Hematopoietic multipotent progenitor cell (in vitro differentiated cells): Measurements from ENCODE around the gene FAM131B. TPM values are rescaled to one million over a fixed set of nuclear protein-coding genes. Genes with fewer than 3 reads are reported as not detected.
"Not testable (repeated sequence)": the region's sequence is repeated elsewhere in the genome, so short reads cannot be mapped to it uniquely, and the experiment has no call there.

Source experiments
- DNase-seq, 3 donors: peaks; one replicate each; pipeline ENCODE4 v3.0.0-alpha.2; 2011 to 2015; ENCODE audit warnings: low read depth in 2 of 3, low spot score in 2 of 3
- total RNA-seq: library from RNA; depleted of rRNA; stranded (reverse); fragments of >200 nt; gene quantifications from one replicate; pipeline ENCODE4 v1.2.3, GENCODE V29; 2012

Gene FAM131B
- total RNA-seq, 1 donor: 0.81 TPM

DNA sequence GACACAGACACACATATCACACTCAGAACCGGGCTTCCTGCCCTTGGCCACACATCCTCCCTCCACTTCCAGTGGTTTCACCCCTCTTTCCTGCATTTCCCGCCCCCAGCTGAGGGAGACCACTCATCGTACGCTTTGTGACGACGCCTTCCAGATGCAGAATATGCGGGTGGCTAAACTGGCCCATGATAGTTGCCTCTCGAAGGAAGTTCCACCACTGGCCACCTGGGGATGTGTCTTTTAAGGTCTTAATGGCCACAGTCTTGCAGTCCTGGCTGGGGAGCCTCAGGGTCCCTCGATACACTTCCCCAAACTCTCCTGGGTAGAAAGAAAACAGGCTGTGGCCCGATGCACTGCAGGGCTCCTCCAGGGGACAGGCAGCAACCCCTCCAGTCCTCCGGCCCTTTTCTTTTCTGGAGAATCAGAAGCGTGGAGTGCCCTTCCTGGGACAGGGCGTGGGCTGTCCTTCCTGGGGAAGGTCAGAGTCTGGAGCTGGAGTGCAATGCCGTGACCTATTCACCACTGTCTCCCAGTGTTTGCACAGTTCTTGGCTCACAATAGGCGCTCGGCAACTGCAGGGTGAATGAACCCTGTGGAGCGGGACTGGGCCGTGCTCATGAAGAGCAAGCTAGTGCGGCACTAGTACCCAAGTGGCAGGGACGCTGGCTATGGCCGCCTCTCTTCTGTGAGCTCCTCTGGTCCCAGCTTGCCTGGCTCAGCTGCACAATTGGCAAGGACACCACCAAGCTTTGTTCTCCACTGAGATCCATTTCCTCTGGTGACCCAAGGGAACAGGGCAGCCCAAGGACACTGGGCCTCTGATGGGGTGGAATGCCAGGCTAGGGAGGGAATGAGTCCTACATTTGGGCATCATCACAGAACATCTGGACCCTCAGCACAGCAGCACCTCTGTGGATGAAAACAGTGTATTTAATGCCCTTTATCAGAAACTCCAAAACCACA, 33.0 kb upstream of the FAM131B start:
- DNase-seq: peak in 2 of 3 donors; percentile 64 to 84

DNA sequence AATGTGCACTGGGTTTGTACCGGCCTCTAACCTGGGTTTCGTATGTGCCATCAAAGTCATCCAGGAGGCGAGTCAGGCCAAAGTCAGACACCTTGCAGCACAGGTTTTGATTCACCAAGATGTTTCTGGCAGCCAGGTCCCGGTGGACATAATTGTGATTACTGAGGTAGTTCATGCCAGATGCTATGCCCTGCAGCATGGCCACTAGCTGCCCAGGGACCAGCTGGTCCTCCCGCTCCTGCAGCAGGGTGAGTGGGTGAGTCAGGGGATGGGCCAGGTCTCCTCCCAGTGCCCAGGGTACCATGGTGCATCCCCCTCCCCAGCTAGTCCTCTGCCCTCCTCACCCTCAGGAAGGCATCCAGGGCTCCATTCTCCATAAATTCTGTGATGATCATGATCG, 32.3 kb upstream of the FAM131B start:
- no peak for DNase-seq

DNA sequence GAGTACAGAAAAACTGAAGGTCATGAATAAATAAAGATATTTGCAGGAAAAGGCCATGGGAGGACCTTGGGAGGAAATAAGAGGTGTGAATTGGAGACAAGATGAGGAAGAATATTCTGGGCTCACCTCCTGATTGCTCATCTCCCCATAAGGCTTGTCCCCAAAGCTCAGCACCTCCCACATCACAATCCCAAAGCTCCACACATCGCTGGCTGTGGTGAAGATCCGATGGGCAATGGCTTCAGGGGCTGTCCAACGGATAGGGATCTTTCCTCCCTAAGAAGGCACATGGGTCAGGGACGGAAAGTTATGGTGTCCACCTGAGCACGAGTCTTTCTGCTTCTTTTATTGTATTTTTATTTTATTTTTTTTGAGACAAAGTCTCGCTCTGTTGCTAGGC, 31.6 kb upstream of the FAM131B start:
- no peak for DNase-seq

DNA sequence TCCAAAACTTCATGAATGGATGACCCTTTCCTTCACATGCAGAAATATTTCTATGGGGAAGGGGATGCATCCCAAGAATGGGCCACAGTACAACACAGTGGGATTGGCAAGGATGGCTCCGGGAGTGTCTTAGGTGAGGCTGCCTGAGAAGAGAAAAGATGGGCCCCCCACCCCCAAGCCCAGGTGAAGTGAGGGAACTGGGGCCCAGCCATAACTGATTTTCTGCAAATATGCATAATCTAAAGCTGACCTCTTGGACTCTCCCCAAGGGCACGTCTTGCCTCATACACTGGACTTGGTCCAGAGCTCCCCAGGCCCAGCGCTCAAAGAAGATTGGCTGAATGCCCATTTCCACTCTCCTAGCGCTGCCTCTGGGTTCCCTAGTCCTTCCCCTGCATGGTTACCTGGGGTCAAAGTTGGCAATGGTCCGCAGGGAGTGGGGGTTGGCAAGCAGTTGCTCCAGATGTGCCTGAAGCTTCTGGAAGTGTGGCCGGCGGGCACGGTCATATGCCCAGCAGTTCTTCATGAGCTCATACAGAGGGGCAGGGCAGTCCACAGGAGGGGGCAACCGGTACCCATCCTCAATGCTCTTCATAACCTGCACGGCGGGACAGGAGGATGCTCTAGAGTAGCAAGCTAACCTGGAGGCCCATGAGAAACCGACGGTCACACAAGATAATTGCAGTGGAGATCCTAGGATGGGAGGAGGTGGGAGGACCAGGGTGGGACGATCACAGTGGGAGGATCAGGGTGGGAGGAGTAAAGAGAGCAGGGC, 30.9 kb upstream of the FAM131B start:
- no peak for DNase-seq

DNA sequence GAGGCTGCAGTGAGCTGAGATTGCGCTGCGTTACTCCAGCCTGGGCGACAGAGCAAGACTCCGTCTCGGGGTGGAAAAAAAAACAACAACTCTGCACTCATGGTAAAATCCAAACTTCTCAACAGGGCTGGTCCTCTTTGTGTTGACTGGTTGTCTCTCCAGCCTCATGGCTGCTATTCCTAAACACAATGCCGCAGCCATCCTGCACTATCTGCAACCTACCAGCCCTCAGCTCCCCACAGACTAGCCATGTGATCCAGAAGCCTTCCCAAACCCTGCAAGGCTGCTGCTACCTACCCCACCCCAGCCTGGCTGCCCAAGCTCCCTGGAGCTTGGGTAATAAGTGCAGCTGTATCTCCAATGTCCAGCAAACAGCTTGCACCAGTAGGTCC, 30.4 kb upstream of the FAM131B start:
- DNase-seq: no peak

DNA sequence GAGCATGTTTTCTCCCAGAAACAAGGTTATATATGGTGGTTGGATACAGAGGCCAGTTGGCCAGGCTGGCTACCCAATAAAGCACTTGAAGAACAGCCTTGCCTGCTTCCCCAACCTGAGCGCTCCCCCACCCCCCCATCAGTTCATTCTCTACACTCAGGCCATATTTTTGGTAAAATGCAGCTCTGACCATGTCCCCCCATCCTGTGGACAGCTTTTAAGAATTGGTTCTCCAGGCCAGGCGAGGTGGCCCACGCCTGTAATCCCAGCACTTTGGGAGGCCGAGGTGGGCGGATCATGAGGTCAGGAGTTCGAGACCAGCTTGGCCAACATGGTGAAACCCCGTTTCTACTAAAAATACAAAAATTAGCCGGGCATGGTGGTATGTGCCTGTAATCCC, 29.9 kb upstream of the FAM131B start:
- not testable (repeated sequence) for DNase-seq

DNA sequence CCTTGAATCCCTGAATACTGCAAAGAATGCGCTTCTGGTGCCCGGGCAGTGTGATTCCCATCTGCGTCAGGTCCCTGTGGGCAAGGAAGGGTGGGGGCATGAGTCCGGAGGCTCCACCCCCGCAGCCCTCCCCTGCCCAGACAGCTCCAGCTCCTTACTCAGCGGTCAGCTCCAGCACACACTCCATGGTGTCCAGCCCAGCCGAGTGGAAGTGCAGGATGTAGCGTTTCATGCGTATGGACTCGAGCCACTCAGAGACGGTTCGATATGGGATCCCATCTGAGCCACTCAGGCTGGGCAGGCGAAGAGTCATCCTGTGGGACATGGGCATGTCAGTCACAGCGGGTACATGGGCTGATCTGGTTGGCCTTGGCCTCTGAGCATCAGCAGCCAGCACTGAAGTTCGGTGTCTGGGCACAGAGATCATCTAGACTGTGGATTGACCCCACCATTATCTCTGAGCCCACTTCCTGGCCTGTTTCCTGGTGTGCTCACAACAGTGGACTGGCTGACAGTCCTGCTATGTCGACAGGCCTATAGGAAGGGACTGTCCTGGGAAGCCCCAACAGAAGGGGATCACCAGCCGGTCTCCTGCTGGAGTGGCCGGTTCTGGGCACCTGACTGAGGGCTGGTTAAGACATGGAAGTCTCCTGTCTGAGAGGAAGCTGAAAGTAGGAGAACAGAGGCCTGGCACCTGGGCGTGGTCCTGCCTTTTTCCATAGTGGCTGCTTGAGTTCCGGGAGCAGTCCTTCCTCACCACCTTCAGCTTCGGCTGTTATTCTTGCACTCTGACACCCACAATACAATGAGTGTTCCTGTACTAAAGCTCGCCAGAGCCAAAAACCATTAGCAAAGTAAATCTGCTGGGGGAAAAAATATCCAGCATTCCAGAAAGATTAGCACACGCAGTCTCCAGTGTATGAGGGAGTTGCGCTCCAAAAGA, 29.2 kb upstream of the FAM131B start:
- no peak for DNase-seq

DNA sequence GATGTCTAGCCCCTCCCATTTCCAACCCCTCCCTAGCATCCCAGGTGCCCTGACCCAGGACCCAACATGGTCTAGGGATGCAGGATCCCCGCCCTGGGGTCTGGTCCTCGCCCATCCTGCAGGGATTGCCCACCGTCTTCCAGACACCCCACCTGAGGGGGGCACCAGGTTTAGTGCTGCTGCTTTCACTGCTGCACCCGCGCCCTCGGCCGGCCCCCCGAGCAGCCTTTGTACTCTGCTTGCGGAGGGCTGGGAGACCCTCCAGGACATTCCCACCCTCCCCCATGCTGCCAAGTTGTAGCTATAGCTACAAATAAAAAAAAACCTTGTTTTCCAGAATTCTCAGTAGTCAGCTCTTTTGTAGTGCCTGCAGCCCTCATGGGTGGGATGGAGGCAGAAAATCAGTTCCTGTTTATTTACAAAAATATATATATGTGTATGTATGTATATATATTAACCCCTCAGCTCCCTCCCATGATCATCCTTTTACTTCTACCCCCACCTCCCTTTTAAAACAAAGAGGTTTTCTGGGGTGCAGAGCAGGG, 28.3 kb upstream of the FAM131B start:
- DNase-seq: no peak

DNA sequence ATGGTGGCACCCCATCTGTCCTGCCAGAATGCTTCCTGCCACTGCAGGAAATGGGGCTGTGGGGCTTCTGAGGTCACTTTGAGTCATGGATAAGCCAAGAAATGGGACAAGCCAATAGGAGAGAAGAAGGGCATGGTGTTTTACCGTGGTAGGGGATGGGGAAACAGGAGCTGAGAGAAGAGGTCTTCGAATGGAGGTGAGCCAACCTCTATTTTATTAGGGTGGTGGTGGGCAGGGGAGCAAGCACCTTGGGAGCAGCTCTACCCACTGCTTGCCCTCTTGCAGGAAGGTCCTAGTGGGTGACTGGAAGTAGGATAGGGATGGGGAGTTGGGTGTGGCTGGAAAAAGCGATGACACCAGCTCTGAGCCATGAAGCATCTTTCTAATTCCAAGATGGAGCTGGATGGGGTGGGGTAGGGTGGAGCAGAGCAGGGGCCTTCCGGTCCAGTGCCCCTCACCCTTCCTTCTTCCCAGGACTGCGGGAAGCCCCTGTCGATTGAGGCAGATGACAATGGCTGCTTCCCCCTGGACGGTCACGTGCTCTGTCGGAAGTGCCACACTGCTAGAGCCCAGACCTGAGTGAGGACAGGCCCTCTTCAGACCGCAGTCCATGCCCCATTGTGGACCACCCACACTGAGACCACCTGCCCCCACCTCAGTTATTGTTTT, 27.7 kb upstream of the FAM131B start:
- no peak for DNase-seq

DNA sequence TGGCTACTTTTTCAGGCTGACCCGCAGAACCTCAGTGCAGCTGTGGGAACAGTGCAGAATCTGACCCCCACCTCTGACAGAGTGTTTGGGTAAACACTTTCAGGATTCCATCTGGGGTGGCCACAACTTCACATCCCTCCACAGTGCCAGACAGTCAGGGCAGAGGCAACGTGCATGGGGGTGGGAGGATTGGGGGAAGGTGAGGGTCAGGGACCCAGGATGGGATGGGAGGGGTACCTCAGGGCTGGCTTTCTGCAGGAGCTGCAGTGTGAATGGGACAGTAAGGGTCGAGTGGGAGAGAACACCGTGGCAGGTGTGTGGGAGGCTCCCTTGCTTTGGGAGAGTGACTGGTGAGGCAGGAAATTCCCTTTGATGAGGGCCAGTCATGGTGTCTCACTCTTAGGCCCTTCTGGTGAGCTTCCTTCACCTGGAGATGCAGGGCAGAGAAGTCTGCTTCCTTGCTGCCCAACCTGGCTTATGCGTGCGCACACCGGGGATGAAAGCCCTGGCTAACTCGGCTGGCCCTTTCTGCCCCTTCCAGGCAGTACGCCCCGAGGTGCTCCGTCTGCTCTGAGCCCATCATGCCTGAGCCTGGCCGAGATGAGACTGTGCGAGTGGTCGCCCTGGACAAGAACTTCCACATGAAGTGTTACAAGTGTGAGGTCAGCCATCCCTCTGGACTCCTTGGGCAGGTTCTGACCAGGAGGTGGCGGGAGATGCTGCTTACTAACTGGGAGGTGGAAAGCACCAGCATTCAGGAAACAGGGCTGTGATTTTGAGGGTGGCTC, 27.0 kb upstream of the FAM131B start:
- DNase-seq: no peak

DNA sequence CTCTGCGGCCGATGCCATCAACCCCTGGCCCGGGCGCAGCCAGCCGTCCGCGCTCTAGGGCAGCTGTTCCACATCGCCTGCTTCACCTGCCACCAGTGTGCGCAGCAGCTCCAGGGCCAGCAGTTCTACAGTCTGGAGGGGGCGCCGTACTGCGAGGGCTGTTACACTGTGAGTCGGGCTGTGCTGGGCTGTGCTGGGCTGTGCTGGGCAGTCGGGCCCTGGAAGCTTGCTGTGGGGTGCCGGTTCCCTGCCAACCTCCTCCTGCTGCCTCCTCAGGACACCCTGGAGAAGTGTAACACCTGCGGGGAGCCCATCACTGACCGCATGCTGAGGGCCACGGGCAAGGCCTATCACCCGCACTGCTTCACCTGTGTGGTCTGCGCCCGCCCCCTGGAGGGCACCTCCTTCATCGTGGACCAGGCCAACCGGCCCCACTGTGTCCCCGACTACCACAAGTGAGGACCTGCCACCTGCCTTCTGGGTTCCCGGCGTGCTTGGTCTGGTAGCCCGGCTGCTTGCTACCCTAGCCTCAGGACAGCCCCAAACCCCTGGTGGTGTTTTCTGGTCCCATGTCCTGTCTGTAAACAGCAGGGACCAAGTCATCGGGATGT, 26.1 kb upstream of the FAM131B start:
- no peak for DNase-seq

DNA sequence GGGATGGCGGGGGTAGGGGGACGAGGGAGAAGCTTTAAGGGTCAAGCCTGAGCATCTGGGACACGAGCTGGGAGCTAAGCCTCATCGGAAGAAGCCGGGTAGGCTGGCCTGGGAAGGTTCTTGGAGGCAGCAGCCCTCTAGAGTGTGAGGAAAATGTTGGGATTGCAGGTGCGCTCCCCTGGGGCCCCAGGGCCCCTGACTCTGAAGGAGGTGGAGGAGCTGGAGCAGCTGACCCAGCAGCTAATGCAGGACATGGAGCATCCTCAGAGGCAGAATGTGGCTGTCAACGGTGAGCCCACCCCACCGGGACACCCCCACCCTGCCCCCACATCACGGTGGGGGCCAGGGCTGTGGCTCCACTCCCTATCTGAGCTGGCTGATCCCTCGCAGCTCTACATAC, 25.5 kb upstream of the FAM131B start:
- no peak for DNase-seq

DNA sequence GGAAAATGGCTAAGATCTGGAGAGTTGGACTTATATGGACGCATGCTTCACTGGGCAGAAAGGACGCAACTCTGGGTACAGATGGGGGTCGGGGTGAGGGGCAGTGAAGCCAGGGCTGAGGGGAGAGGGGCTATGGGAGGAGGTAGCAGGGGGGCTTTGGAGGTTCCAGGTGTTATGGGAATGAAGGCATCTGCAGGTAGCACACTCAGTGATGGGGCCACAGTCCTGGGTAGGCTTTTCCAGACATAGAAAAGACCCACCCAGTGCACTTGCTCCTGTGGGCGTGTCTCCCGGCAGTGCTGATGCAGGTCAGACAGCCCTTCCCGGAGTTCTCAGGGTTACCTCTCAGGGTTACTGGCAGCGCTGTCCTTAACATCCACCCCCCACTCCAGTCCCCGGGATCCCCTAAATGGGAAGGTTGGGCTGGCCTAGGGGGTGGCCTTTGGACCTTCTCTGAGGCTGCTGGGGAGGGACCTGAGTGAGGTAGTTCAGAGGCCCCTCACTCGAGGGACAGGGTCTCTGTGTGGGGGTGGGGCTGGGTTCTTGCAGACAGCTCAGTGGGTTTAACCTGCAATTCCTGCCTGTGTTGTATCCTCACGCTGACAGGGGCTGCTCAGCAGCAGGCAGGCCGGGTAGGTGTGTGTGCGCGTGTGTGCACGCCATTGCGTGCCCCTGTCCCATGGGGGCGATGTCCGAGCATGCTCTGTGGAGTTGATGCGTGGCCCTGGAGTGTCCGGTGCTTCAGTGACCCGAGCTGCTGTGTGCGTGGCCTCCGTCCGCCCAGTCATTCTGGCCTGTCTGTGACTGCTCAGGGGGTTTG, 24.9 kb upstream of the FAM131B start:
- no peak for DNase-seq

DNA sequence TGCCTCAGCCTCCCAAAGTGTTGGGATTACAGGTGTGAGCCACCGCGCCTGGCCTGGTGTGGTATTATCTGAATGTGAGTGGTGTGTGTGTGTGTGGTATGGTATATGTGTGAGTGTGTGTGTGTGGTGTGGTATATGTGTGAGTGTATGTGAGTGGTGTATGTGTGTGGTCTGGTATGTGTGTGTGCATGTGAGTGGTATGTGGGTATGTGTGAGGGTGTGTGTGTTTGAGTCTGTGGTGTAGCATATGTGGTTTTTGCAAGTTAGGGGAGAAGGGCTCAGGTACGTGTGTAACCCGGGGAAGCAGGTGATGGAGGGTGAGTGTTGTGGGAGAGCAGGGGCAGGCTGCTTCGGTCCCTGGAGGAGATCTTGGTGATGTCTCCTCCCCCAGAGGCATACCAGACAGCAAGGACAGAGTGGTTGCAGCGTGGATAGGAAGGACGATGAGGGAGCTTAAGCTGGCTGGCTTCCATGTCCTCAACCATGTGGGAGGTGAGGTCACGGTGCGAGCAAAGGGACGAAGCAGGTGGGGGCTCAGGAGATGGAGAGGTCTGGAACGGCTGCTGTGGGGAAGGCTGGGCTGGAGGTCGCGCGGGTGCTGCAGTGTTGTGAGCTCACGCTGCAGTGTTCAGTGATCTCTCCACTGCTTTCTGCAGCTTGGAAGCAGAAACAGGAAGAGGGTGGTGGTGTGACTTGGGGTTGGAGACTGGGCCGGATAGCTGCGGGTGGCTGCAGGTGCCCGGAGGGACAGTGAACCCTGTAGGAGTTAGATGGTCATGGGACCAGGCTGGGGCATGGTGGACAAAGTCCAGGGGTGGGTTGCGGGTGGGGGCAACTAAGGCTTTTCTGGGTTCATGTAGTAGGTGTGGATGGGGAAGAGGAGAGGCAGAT, 23.6 kb upstream of the FAM131B start:
- peak in 2 of 3 donors; percentile 56 to 69 for DNase-seq

DNA sequence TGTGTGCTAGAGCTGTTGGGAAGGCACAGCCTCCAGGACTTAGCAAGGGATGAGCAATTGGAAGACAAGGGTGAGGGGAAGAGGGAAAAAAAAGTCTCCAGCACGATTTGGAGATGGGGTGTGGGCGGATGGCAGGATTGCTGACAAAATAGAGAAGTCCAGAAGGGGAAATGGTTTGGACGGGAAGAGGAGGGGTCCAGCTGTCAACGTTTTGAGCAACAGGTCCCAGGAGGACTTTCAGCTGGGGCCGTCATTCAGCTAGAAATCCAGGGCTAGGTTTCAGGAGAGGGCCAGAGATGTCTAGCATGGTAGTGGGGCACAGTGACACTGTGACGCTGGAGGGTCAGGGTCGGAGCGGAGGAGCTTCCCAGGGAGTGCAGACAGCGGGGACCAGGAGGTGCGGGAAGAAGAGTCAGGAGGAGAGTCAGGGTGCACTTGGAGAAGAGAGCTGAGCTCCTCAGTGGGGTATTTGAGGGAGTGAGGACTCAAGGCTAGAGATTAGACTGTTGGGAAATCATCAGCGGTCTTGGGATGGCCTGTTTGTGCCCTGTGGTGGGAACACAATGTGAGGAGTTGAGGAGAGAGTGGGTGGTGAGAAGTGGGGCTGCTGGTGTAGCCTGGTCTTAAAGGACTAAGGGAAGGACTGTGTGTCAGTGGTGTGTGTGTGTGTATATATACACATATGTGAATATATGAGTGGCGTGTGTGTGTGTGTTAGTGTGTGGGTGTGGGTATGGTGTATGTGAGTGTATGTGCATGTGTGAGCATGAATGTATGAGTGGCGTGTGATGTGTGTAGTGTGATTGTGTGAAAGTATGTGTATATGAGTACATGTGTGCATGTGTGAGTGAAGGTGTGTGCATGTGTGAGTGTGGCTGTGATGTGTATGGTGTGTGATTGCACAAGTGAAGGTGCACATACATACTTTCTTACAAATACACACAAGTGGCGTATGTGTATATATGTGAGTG, 22.4 kb upstream of the FAM131B start:
- no peak for DNase-seq

DNA sequence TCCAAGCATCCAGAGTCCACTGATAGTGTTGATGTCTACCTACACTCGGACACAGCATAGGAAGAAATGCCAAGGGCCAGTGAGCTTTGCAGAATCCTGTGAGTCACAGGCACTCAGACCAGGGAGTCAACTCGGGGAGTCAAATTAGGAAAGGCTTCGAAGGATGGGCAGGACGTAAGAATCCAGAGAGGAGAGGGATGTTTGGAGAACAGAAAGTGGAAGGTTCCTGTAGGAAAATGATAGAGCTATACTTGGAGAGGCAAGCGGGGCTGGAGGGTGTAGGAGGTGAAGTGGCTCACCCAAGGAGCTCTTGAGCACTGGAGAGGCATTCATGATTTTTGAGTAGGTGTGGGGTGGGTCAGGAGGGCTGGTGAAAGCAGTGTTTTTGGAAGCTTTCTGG, 21.6 kb upstream of the FAM131B start:
- DNase-seq: no peak
